NB4 (cell line): Measurements from ENCODE around the gene ADARB2.
A peak's percentile ranks its signal among the peaks of the same experiment; 100 is the strongest.
"Not testable (repeated sequence)": the region's sequence is repeated elsewhere in the genome, so short reads cannot be mapped to it uniquely, and the experiment has no call there.

Source experiments
- DNase-seq: peaks from one replicate; pipeline ENCODE4 v3.0.0; 2010; ENCODE audit warnings: low read depth
- H3K4me3 ChIP-seq: one replicate; pipeline ENCODE4 v1.5.1; 2011; ENCODE audit warnings: mild to moderate bottlenecking, low read depth, low read length, moderate library complexity
- MYC ChIP-seq: IDR thresholded peaks from 2 replicates; pipeline ENCODE4 v1.6.1; 2011; ENCODE audit warnings: low read depth, low read length
- POLR2A ChIP-seq: IDR thresholded peaks from 2 replicates; pipeline ENCODE4 v1.6.1; 2011; ENCODE audit warnings: mild to moderate bottlenecking; ENCODE audit not compliant: insufficient read length; ENCODE audit errors: extremely low read depth
- TF ChIP-seq, protein P1 (sequence below): IDR thresholded peaks from 2 replicates; pipeline ENCODE4 v1.6.1; 2011; ENCODE audit warnings: low read depth, low read length
- TF ChIP-seq, protein P2 (sequence below): IDR thresholded peaks from one replicate; pipeline ENCODE4 v1.5.1; 2012; ENCODE audit warnings: low read depth, low read length

ADARB2 gene

DNA sequence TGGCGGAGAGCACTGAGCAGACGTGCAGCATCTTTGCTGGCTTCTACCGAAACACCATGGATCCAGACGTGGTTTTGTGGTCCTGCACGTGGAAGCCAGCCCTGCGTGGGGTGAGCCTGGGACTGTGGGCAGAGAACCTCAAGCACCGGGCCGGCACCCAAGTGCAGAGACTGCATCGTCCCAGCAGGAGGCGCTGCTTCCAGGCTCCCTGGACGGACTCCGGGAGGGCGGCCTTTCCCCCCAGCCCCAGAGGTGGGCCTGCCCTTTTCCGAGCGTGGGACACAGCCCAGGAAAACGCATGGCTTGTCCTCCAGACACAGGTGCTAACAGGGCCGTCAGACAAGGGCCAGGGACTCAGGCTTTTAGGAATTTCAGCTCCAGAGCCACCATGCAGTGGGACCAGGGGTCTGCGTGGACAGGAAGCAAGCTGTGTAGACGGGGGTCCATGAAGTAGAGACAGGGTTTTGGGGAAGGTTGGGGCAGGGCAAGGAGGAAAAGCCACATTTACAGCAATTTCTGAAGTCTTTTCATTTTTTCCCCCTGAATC lies 377.2 kb downstream of the ADARB2 start:
- TF ChIP-seq, protein P1, sequence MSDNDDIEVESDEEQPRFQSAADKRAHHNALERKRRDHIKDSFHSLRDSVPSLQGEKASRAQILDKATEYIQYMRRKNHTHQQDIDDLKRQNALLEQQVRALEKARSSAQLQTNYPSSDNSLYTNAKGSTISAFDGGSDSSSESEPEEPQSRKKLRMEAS: no peak
- TF ChIP-seq MYC (no peak), POLR2A (no peak)
- TF ChIP-seq, protein P2, sequence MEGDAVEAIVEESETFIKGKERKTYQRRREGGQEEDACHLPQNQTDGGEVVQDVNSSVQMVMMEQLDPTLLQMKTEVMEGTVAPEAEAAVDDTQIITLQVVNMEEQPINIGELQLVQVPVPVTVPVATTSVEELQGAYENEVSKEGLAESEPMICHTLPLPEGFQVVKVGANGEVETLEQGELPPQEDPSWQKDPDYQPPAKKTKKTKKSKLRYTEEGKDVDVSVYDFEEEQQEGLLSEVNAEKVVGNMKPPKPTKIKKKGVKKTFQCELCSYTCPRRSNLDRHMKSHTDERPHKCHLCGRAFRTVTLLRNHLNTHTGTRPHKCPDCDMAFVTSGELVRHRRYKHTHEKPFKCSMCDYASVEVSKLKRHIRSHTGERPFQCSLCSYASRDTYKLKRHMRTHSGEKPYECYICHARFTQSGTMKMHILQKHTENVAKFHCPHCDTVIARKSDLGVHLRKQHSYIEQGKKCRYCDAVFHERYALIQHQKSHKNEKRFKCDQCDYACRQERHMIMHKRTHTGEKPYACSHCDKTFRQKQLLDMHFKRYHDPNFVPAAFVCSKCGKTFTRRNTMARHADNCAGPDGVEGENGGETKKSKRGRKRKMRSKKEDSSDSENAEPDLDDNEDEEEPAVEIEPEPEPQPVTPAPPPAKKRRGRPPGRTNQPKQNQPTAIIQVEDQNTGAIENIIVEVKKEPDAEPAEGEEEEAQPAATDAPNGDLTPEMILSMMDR: peak; percentile 13
- H3K4me3 ChIP-seq: no peak overlapping the region
- no peak for DNase-seq

DNA sequence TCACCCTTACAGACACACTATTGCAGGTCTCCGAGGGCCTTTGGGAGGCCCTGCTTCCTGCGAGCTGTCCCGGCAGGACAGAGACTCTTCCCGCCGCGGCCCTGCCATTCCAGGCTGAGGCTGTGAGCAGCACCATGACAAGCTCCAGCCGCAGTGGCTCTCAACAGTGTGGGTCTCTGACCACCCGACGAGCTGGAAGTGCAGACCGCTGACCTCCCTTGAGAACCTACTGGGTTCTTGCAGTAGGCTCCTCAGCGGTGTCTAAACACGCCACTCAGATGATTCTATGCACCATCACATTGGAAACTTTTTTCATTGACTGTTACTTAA lies 377.7 kb downstream of the ADARB2 start:
- H3K4me3 ChIP-seq: no peak overlapping the region
- no peak for DNase-seq
- TF ChIP-seq POLR2A: no peak

DNA sequence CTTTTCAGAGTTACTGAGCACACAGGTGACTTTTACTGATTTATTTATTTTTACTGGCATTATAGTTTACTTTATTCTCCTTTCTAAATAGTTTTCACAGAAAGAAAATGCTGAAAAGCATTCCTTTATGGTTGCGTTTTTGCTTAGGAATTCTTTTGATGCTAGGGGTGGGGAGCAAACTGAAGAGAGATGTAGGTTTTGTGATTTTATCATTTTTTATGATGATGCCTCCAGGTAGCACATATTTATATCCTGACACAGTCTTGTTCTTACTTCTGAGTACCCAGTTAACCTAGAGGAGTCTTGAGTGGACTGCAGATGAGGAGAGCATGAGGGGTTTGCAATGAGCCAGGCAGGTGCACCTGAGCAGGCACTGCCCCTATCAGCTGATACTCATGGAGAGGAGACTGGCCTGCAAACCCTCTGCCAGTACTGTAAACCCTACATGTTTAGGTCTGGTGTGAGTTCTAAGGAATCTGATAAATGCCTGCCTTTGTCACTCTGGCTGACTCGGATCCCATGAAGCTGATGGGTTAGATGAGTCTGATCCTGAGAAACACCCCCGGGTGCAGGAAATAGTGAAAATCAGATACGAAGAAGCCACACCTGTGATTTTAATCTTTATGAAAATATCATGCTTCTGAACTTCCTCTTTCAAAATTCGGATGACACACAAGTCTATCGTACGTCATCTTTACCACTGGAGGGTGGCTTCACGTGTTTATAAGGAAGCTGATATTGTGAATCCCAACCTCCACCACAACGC lies 378.3 kb downstream of the ADARB2 start:
- no peak overlapping the region for H3K4me3 ChIP-seq
- TF ChIP-seq POLR2A (no peak), MYC (no peak)
- TF ChIP-seq, protein P2: no peak
- TF ChIP-seq, protein P1: no peak
- peak; percentile 23 for DNase-seq

DNA sequence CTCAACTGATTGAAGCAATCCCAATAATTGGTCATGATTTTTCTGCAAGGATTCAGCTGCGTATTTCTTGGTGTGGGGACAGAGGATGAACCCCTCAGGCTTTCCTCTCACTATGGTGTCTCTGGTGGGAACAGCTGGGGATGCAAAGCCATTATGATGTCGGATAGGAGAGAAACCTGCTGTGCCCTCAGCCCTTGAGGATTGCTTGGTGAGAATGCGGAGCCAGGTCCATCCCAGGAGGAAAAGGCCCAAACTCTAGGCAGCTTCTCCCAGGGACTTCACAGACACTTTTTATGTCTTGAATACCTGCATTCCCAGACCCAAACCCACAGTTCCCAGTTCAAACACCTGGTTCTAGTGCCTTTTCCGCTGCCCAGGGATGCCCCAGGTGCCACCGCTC lies 379.2 kb downstream of the ADARB2 start:
- no peak for DNase-seq
- TF ChIP-seq, protein P1: no peak
- TF ChIP-seq, protein P2: no peak
- TF ChIP-seq POLR2A (no peak), MYC (no peak)
- no peak overlapping the region for H3K4me3 ChIP-seq

DNA sequence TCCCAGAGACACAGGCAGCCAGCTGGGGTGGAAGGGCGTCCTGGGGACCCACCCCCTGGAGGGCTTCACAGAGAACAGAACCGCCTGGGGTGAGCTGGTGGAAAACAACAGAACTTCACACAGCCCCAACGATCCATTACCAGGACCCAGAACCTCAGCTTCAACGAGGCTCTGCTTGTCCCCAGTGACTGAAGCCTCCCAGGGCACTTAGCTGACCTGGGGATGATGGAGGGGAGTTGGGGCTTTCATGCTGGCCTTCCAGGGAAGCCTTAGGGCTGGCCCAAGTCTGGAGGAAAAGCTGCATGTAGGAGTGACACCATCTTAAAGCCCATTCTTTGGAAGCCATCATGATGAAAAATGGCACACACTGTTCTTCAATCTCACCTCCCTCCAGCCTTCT lies 381.0 kb downstream of the ADARB2 start:
- no peak for TF ChIP-seq POLR2A
- TF ChIP-seq MYC: no peak
- no peak for DNase-seq
- no peak overlapping the region for H3K4me3 ChIP-seq

DNA sequence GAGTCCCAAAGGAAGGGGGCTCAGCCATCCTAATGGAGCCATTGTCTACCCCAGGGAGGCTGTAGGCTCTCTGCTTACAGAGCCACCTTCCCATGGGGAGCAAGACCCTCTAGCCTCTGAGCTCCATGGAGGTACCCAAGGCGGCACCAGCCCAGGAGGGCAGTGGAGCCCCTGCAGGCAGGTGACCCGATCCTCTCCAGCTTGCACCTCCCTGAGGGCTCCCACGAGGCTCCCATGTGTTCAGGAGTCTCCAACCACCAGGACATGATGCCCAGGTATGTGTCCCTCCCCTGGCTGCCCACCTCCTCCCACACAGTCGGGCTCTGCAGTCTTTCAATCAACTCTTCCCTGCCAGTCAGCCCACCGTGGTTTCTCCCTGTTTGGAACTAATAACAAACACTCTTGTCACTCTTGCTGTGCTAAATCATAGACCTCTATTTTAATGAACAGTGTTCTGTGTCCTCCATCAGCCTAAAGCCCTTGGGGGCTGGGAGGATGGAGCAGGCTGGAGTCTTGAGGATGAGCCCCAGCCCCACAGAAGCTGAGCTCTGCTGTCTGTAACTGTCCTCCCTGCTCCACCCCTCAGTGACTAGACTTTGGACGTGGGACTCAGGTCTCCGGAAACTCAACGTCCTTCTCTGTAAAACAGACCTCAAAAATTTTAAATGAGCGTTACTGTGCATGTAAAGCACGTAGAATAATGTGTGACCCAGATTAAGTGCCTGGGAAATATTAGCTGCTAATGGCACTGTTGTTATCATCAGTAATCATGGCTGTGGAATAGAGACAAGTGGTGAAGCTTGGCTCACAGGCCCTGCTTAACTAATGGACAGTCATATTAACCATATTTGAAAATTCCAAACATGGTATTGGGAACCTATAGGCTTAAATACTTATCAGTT lies 382.3 kb downstream of the ADARB2 start:
- no peak for DNase-seq
- no peak overlapping the region for H3K4me3 ChIP-seq
- TF ChIP-seq POLR2A (no peak), MYC (no peak)
- TF ChIP-seq, protein P2: no peak
- TF ChIP-seq, protein P1: no peak

DNA sequence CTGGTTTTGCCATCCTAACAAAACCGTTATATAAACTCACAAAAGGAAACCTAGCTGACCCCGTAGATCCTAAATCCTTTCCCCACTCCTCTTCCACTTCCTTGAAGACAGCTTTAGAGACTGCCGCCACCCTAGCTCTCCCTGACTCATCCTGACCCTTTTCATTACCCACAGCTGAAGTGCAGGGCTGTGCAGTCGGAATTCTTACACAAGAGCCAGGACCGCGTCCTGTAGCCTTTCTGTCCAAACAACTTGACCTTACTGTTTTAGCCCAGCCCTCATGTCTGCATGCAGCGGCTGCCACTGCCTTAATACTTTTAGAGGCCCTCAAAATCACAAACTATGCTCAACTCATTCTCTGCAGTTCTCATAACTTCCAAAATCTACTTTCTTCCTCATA lies 385.0 kb downstream of the ADARB2 start:
- not testable (repeated sequence) for H3K4me3 ChIP-seq, DNase-seq
